Spleen (tissue), 11 donors: ENCODE results near the gene FAT2. TPM values are rescaled to one million over a fixed set of nuclear protein-coding genes. Genes with fewer than 3 reads are reported as not detected.

Experiments
- DNase-seq: peaks from one replicate; pipeline ENCODE4 v3.0.0-alpha.2; 2020
- H3K27ac ChIP-seq, 8 donors: fragments of 200-600 bp; sonication (generic) in 7 of 8; 1 replicate in 4 of 8; 2 replicates in 4 of 8; pipeline versions ENCODE4 v1.5.0 to v1.8.0; 2016 to 2021; ENCODE audit warnings: inconsistent platforms in 4 of 8, mild to moderate bottlenecking in 4 of 8, moderate library complexity in 1 of 8
- H3K27me3 ChIP-seq, 7 donors: fragments of 200-600 bp; sonication (generic) in 6 of 7; replicated peaks in 1 of 7; 1 replicate in 4 of 7; 2 replicates in 3 of 7; pipeline versions ENCODE4 v1.5.0 to v1.8.0; 2016 to 2021; ENCODE audit warnings: inconsistent platforms in 3 of 7, mild to moderate bottlenecking in 1 of 7
- H3K36me3 ChIP-seq, 6 donors: fragments of 200-600 bp; sonication (generic) in 5 of 6; 1 replicate in 4 of 6; 2 replicates in 2 of 6; pipeline versions ENCODE4 v1.5.0 to v1.8.0; 2016 to 2021; ENCODE audit warnings: inconsistent platforms in 2 of 6
- H3K4me1 ChIP-seq, 6 donors: fragments of 200-600 bp; sonication (generic) in 5 of 6; 1 replicate in 3 of 6; 2 replicates in 3 of 6; pipeline versions ENCODE4 v1.5.0 to v1.8.0; 2016 to 2021; ENCODE audit warnings: inconsistent platforms in 3 of 6
- H3K4me3 ChIP-seq, 8 donors: fragments of 200-600 bp; sonication (generic) in 7 of 8; 1 replicate in 4 of 8; 2 replicates in 4 of 8; pipeline versions ENCODE4 v1.5.0 to v1.8.0; 2016 to 2021; ENCODE audit warnings: inconsistent platforms in 4 of 8, mild to moderate bottlenecking in 4 of 8, moderate library complexity in 2 of 8
- H3K9me3 ChIP-seq, 8 donors: fragments of 200-600 bp; sonication (generic) in 7 of 8; 1 replicate in 4 of 8; 2 replicates in 4 of 8; pipeline versions ENCODE4 v1.5.0 to v1.8.0; 2016 to 2021; ENCODE audit warnings: inconsistent platforms in 4 of 8
- CTCF ChIP-seq, 11 experiments: fragments of 200-600 bp in 7 of 11; fragments of 450-650 bp in 4 of 11; sonication (generic) in 4 of 11; IDR thresholded peaks in 8 of 11; conservative IDR thresholded peaks in 3 of 11; 1 replicate in 7 of 11; 2 replicates in 4 of 11; pipeline versions ENCODE4 v1.4.0 to v1.8.0; 2016 to 2021; ENCODE audit warnings: antibody characterized with exemption in 11 of 11, inconsistent platforms in 4 of 11, mild to moderate bottlenecking in 1 of 11
- POLR2A ChIP-seq, 3 donors: fragments of 450-650 bp; IDR thresholded peaks; one replicate each; pipeline ENCODE4 v1.5.1; 2017; ENCODE audit warnings: antibody characterized with exemption in 3 of 3, mild to moderate bottlenecking in 1 of 3
- POLR2AphosphoS5 ChIP-seq, 3 donors: sonication (generic); formaldehyde crosslinking; IDR thresholded peaks; one replicate each; pipeline ENCODE4 v1.5.1; 2017; ENCODE audit warnings: antibody characterized with exemption in 3 of 3
- WGBS, 5 donors: extraction: QIAGEN DNeasy Blood & Tissue Kit in 3 of 5; methylation state at CpG; one replicate each; pipeline versions ENCODE4 v1.1.5 to v1.1.7; 2013 to 2018; 5-methylcytosine and 5-hydroxymethylcytosine counted together
- intact Hi-C: fragments of 100-400 bp; cut with DNase I; formaldehyde crosslinking; loops from one replicate; pipeline ENCODE4 v1.15.0; 2023; ENCODE audit warnings: low total_unique reads
- polyA plus RNA-seq, 3 donors: library from polyadenylated mRNA; stranded (reverse); fragments of 200-250 nt; gene quantifications; one replicate each; pipeline ENCODE4 v1.2.1, GENCODE V29; 2013
- total RNA-seq, 7 donors: library from RNA; depleted of rRNA in 3 of 7; stranded (reverse); fragments of >200 nt in 3 of 7; fragmentation: NEBNext Ultra II Directional in 4 of 7; extraction: Animal tissue kit (Norgen Biotek cat#: 25700) in 4 of 7; gene quantifications; one replicate each; pipeline versions ENCODE4 v1.1.0 to v1.2.1, GENCODE V29; 2016 to 2021
- donor health status: healthy with polysubstance abuse.
- donor health status: DM: no; HTN: no; CAD: no; lungs with moderate emphysema.
- donor health status: DM: no; HTN: no; CAD: no.
- donor health status: Bipolar disorder and iron deficiency.
- donor health status: healthy.
- donor health status: DM: no; HTN: no; CAD: no.
- donor health status: DM: yes; HTN: yes; CAD: no.

The FAT2 gene
- total and polyA plus RNA-seq, 10 donors, result under 0.01 to 0.13 (median 0.05) TPM; not detected in 1

GRCh38 chr5:151628112-151628823 is 37.1 kb upstream of the FAT2 start:
- Histone ChIP-seq H3K4me1 (no peaks in the 10 kb centered on the region), H3K4me3 (no peak overlapping the region), H3K9me3 (no peaks in the 10 kb centered on the region), H3K27me3 (peaks cover 0 to 7% (median 0%) of the 10 kb centered on the region in 7 donors), H3K27ac (no peak overlapping the region), H3K36me3 (no peaks in the 10 kb centered on the region)
- no peak for DNase-seq
- intact Hi-C loops, result no loop called here
- WGBS, 5 donors, result 81 to 86% (median 83%) methylated on average over 6 to 7 of the region's 7 CpGs
- TF ChIP-seq CTCF (IDR thresholded peaks at IDR 0.05 in 8 of 11, conservative IDR thresholded peaks at IDR 0.05 in 3 of 11), result no peak
- no peak for TF ChIP-seq POLR2AphosphoS5 (IDR thresholded peaks at IDR 0.05)
- TF ChIP-seq POLR2A (IDR thresholded peaks at IDR 0.05), result no peak

GRCh38 chr5:151627650-151628049 is 36.5 kb upstream of the FAT2 start:
- Histone ChIP-seq H3K27ac (no peak overlapping the region), H3K27me3 (peaks cover 0 to under 1% (median 0%) of the 10 kb centered on the region in 7 donors), H3K9me3 (no peaks in the 10 kb centered on the region), H3K4me3 (no peak overlapping the region), H3K36me3 (no peaks in the 10 kb centered on the region), H3K4me1 (no peaks in the 10 kb centered on the region)
- WGBS, 5 donors, result 88 to 94% (median 92%) methylated on average over 6 of the region's 6 CpGs
- DNase-seq, result no peak
- intact Hi-C loops, result no loop called here
- TF ChIP-seq POLR2AphosphoS5 (IDR thresholded peaks at IDR 0.05) (no peak), POLR2A (IDR thresholded peaks at IDR 0.05) (no peak), CTCF (IDR thresholded peaks at IDR 0.05 in 8 of 11, conservative IDR thresholded peaks at IDR 0.05 in 3 of 11) (no peak)

- H3K4me3 ChIP-seq, result no peak overlapping the region
- TF ChIP-seq POLR2AphosphoS5 (IDR thresholded peaks at IDR 0.05) (no peak), CTCF (IDR thresholded peaks at IDR 0.05 in 8 of 11, conservative IDR thresholded peaks at IDR 0.05 in 3 of 11) (no peak), POLR2A (IDR thresholded peaks at IDR 0.05) (no peak)
- H3K4me1 ChIP-seq, result no peaks in the 10 kb centered on the region
- intact Hi-C loops, result no loop called here
- WGBS, 5 donors, result 85 to 91% (median 89%) methylated on average over 9 of the region's 9 CpGs
- no peak overlapping the region for H3K27ac ChIP-seq
- H3K27me3 ChIP-seq, result peaks cover 0 to 16% (median 0%) of the 10 kb centered on the region in 7 donors
- no peak for DNase-seq
- no peaks in the 10 kb centered on the region for H3K36me3 ChIP-seq
- no peaks in the 10 kb centered on the region for H3K9me3 ChIP-seq
Observed at GRCh38 chr5:151625285-151625684, 34.2 kb upstream of the FAT2 start.

GRCh38 chr5:151624476-151624875 is 33.3 kb upstream of the FAT2 start:
- intact Hi-C loops, result no loop called here

More at GRCh38 chr5:151624476-151624875, 33.3 kb upstream of the FAT2 start:
- Histone ChIP-seq H3K4me1 (no peaks in the 10 kb centered on the region), H3K27me3 (peaks cover 0 to 23% (median 0%) of the 10 kb centered on the region in 7 donors), H3K36me3 (no peaks in the 10 kb centered on the region), H3K4me3 (no peak overlapping the region), H3K27ac (no peak overlapping the region), H3K9me3 (no peaks in the 10 kb centered on the region)
- no peak for DNase-seq
- WGBS, 5 donors, result 75 to 91% (median 85%) methylated on average over 8 of the region's 8 CpGs
- no peak for TF ChIP-seq POLR2A (IDR thresholded peaks at IDR 0.05)
